NCI-H345 treated with DMSO at 0.1 percent for 48 hours (cell line): ENCODE results near the gene TAC4.

ENCODE experiments used
- DNase-seq: peaks from one replicate; lab custom pipeline; 2025; ENCODE audit not compliant: unreplicated experiment; lab: John Stamatoyannopoulos, UW

The TAC4 gene

DNA sequence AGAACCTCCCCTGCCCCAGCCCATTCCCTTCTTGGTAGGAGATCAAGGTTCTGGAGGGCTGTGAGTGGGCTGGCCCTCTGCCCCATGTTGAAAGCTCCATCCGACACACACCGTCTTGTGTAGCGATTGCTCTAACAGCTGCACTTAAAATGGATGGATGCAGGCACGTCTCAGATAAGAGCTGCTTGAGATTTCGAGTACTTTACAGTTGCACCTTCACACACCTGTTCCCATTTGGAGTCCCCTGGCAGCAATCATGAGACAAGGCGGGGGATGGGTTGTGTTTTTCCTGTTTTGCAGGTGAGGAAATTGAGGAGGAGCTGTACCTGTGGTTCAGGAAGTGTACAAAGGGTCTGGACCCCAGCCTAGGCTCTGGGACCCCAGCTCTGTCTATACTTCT is 25.6 kb upstream of the TAC4 start:
- DNase-seq, result peak; percentile 75

DNA sequence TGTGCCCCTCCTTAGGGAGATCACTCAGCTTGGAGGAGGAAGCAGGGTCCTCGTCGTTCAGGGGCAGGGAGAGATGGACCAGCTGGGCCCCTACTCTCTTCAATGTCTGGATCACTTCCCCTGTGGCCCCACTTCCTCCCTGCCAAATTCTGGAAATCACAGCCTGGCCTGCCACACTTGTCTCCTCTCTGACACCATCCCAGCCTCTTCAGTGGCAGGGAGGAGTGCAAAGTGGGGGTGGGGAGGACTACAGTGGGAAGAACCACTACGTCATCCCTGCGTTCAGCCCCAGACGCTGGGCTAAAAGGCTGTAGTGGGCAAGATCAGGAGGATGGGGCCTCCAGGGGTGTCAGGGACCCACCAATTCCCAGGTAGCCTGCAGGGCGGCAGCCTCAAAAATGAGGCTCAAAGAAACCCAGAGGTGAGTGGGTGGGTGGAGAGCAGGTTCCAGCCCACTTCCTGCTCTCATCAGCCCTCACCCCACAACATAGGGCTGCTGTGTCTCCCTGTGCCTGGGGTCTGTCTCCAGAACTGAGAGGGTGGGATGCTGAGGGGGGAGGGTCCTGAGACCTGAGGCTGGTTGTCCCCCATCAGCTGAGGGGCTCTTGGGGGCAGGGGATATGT is 25.0 kb upstream of the TAC4 start:
- no peak for DNase-seq

DNA sequence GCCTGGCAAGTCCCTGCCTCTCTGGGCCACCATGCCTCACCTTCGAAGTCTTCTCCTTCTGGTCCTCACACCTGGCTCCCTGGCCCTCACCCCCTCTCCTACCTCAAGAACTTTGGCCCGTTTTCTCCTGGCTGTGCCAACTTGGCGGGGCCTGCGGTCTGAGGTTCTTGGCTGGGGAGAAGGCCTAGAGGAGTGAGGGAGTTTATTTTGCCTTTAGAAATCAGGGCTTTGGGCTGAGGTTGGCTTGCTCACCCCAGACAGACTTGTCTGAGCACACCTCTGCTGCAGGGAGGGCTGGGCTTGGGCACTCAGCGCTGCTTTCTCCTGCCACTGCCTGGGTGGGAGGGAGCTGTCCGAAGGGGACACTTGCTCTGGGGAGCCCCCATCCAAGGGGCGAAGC is 23.3 kb upstream of the TAC4 start:
- DNase-seq, result no peak

DNA sequence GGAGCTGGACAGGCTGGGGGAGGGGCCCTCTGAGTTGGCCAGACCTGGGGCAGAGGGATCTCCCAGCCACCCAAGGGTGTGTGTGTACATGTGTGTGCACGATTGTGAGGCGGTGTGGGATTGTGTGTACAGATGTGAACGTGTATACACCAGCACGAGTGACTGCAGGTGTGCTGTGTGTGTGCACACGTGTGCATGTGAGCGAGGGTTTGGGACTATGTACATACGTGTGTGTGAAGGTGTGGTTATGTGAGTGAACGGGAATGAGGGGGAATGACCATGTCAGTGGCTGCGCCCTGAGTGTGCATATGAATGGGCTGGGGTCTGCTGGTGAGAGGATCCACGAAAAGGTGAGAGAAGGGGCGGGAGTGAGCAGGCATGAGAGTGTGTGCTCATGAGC is 22.4 kb upstream of the TAC4 start:
- DNase-seq, result no peak

DNA sequence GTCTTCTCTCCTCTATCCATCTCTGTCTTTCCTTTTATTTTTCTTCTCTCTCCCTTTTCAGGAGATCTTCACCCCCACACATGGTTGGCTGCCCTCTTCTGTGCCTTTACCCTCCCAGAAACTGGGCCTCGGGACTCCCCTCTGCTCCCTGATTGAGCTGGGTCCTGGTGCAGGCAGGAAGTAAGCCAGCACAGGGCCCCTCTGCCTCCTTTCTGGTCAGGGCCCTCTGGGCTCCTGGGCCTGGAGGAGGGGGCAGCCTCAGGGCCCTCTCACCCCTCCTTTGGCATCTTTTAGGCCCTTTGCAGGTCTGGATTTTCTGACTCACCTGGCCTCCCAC is 21.1 kb upstream of the TAC4 start:
- no peak for DNase-seq

DNA sequence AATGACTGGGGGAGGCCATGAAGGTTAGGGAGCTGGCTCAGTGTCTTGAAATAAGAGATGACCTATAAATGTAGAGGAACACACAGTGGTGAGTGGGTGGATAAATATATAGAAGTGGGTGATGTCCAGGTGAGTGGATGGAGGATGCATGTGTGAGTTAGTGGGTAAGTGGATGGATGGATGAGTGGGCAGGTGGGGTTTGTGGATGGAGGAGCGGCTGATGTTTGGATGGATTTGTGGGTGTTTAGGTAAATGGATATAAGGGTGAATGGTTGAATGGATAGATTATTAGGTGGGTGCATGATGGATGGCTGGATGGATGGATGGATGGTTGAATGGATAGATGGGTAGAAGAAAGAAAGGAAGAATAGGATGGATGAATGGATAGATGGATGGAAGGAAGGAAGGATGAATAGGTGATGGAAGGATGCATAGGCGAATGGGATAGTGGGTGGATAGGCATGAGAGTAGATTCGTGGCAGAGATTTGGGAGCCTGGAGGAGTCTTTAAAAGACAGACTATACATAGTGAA is 19.1 kb upstream of the TAC4 start:
- no peak for DNase-seq

DNA sequence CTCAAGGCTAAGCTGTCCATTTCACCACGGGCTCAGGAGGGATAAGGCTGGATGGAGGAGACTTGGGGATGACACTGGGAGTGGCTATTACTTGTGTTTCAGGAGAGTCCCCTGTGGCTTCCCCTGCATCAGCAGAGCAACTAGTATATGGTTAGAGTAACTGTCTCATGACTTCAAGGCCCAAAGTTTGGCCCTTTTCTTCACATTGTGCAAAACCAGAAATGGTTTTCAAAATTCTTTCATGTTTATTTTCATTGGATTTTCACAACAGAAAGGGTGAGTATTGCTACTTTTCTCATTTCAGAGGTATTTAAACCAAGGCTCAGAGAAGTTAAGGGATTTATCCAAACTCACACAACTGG is 18.1 kb upstream of the TAC4 start:
- no peak for DNase-seq

DNA sequence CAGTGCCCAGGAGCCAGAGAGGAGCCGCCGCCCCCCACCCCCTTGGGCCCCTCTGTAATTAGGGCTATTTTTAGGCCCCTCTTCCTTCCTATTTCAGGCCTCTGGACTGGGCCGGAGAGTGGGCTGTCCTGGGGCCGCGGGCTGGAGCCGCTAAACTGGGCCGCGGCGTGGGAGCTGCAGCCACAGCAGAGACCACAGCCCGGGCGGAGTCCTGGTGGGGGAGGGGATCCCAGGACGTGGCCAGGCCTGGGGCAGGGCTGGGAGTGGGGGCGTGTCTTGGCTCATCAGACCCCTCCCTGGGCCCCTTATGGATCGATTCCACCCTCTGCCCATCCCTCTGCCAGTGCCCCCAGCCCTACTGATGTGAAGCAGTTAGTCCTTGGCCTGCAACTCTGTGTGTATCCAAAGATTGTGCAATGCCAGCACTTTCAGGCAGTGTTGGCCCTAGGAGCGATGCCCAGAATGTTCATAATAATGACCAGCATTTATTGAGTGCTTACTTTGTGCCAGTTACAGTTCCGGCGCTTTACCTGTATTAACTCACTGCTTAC is 15.0 kb upstream of the TAC4 start:
- no peak for DNase-seq

DNA sequence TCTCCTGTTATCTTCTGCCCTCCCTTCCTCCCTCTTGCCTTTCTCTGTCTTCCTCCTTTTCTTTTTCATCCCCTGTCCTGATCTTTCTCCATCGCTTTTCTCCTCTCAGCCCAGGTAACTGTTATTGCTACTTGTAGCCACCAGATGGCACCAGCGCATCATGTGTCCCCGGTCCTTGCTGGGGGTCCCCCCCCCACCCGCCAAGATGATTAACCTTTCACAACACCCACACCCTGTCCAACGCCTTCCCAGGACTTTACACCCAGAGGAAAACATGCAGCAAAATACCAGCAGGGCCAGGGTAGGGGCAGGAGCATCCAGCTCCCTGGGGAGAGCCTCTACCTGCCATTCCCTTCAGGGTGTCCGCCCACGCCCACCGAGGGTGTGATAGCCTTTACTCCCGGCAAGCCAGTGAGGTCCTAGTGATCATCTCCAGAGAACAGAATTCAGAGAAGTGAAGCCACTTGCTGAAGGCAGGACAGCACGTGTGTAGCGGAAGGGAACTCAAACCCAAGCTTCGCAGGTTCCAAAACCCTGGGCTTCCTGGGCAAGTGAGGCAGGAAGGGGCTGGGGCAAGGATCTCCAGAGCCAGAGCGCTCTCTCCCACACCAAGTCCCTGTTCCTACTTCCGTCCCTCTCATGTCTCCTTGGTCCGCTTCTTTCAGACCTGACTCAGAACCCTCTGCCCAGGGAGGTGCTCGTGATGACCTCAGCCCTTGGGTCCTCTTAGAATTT is 13.4 kb upstream of the TAC4 start:
- DNase-seq, result peak; percentile 7

DNA sequence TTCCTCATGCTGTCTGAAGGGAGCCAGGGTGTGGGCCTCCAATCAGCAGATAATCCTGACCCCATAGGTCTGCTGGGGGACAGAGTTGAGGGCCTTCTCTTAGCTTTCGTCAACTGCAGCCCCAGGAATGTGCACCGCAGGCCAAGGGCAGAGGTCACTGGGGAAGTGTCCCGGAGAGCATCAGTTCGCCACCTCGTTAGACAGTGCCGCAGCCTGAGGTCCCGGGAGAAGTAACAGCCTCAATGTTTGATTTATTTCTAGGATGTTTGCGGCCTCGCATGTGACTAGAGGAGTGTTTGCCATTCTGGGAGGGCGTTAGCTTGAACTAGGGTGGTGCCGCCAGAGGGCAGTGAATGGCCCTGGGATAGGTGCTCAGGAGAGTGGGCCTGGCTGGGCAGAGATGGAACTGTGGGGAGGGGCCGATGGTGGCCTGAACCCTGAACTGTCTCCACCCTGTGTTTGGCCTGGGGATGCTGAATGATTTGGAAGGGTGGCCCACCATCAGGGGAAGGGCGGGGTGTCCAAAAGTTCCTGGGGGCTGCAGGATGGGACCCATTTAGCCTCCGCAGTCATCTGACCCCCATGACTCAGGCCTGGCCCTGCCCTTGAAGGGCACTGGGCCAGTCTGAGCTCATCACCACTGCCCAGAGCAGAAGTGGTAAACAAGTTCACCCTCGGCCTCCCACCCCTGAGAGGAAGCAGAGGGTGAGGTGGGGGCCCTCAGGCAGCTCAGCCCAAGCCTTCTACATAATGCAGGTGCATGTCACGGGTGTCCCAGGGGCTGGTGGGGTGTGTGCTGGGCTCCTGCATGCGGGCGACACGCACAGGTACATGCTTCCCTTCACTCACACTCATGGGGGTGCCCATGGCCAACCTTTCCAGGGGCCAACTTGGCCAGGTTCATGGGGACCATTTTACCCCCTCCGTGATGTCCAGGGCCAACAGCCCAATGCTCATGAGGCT is 12.4 kb upstream of the TAC4 start:
- no peak for DNase-seq

DNA sequence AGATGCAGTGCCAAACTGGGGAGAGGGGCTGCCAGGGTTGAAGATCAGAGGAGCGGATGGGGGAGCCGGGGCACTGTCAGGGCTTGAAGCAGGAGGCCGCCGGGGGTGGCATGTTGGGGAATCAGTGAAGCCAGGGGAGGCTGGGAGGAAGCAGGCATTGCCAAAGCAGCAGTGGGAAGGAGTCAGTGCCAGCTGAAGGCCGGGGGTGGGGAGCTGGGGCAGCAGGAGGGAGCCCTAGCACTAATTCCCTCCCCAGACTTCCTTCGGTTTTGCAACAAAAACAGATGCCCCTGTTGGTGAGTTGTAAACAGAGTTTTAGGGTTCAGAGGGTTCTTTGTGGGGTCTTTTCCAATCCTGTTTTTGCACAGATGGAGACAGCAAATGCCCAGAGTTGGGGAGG is 10.9 kb upstream of the TAC4 start:
- DNase-seq, result no peak

DNA sequence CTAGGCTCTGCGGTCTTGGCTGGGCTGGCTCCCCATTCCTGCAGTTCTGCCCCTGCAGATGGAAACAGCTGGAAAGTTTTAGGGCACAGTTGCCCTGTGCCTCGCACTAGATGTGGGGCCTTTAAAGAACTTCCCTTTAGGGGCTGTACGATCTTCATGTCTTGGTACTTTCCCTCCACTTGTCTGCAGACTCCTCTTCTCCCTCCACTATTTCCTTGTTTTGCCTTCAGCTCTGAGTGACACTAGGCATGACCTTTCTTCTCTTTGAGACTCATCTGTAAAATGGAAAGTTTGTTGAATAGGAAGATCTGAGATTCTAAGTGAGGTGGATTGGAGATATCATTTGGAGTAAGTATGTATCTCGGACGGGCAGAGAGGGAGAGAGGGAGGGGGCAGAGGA is 6.3 kb upstream of the TAC4 start:
- DNase-seq, result no peak

DNA sequence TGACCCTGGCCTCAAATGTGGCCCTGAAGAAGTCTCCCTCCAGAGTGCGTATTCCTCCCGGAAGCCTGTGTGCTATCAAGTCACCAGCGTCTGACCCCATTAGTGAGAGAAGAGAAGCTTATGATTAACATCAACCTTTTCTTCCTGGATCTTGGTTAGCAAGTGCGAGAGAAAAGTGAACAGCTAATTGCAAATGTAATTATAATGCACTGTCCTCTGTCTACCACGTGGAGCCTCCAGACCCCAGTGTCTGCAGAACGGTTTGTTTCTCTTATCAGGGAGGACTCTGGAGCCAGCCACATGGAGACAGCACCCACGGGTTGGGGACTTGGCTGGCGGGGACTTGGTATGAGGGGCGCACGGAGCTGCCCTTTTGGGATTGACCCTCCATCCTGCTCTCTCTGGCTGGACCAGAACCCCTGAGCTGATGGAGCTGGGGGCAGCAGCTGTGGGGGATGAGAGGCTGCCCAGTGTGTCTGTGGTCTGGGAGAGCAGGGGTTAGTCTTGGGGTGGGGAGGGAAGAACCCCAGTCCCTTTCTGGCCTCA is 5.7 kb upstream of the TAC4 start:
- DNase-seq, result no peak

DNA sequence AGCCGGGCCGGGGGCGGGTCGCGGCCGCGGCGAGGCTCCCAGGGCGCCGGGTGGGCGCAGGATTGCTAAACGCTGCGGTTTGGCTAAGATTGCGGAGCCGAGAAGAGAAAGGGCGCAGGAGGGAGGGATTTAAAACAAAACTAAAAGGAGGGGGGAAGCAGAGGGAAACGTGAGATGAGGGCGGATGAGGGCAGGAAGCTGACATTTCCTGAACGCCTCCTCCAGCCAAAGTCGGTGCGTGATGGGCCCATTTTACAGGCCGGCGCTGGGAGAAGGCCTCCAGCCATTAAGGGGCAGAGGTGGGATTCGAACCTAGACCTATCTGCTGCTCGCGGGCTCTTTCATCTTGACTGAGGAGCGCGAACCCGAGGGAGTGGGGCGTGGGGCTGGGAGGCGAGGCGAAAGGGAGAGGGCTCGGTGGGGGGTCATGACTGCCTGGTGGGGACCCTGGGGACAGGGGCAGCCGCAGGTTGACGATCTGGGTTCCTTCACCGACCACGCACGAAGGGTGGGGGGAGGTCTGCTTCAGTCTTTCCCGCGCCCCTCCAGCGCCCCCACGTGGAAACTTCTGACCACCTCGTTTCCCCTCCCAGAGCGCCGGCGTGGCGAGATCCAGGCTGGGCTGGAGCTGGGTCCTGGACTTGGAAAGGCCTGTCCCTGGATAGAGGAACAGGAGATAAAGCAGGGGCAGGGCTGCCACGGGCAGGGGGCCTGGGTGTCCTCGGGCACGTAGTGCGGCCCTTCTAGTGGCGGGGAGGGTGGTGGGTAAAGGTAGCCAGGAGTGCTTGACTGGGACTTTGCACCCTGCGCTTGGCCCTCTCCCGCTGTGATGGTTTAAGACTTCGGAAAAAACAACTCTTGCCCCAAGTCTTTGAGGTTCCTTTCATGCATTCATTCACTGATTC is 3.8 kb upstream of the TAC4 start:
- no peak for DNase-seq

DNA sequence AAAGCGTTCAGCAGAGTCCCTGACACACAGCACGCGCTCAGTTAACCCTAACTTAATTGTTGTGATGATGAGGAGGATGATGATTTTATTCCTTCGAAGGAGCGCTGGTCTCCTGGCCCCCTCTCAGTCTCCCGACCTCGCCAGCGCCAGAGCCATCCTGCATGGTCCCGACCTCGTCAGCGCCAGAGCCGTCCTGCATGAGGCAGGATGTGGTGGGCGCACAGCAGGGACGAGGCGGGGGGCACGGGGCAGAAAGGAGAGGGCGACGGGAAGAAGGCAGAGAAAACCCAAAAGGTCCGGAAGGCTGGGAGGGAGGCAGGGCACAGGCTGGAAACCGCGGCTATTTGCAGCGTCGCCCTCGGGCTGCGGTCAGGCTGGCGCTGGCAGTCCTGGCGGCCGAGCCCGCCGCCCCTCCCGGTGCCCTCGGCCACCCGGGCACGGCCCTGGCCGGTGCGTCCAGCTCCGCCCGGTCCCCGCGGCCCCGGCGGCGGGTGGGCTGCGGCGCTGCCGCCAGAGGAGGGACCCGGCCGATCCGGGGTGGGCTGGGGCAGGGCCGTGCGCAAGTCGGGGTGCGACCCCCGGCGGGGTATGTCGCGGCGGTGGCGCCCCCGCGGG is 3.0 kb upstream of the TAC4 start:
- DNase-seq, result no peak

DNA sequence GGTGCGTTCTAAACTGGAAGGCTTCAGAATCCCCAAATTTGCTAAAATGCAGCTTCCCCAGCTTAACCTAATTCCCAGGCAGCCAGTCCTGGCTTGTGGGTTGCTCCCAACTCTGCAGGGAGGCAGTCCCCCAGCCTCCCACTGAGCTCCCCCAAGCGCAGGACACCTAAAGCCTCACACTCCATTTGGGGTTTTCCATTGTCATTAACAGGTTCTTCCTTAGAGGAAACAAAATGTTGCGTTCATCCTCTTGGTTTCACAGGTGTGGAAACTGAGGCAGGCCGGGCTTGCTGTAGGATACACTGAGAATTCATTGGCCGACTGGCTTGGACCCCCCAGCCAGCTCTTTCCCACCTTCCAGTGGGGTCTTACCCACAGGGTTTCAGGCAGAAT is 2.3 kb upstream of the TAC4 start:
- DNase-seq, result no peak

DNA sequence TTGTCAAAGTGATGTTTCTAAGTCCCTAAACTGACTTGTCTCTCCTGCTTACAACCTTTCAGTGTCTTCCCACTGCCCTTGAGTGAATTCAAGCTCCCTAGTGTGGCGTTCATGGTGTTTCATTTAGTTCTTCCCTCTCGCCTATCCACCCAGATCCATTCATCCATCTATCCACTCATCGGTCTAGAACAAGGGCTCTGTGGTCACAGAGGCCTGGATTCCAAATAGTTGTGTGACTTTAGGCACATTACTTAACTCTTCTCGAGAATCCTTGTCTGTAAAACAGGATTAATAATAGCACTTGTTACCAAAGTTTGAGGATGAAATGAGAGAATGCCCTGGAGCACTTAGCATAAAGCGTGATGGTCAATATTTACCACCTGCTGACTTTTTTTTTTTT is 870 bp upstream of the TAC4 start:
- no peak for DNase-seq

DNA sequence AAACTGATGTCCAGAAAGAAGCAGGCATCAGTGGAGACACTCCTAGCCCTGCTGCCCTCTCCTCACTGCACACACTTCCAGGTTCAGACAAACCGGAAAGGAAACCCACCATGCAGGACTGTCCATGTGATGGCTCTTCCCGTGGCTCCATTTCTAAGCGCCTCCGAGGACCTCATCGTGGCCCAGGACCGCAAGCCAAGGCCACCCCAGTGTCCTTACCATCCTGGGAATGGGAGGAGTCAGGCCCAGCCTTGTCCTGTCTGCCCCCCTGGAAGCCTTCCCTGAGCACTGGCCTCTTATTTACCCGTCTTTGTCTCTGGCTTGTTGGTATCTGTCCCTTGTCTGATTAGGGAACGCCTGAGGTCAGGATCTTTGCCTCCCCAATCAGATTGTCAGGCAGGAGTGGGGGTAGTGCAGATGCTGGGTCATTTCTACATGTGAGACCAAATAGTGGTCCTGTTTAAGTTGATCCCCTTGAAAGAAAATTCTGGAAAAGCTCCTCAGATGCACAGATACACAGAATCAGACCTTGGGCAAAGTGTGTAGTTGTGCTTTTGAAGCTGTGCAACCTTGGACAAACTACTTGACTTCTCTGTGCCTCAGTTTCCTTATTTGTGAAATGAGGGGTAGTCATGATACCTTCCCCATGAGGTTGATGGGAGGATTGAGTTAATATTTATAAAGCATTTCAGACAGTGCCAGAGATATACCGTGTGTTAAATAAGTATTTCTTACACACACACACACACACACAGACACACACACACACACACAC is 744 bp downstream of the TAC4 start:
- no peak for DNase-seq

DNA sequence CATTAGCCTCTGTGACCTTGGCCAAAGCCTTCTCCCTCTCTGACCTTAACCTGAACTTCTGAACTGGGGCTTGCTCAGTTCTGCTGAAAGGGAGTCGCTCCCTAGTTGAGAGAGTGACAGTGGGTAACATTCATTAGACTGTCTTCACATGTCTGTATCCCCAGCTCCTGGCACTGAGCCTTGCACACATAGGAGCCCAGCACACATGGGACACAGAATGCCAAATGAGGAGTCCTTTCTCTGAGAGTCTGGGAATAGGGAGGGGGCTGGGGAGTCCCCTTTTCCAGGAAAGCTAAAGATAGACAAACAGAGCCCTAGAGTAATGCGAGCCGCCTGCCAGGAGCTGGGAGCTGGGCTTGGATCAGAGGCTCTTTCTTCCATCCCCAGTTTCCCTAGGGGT is 2.5 kb downstream of the TAC4 start:
- no peak for DNase-seq
